ENCODE measurements around the gene CTNND2.

The CTNND2 gene

GRCh38 chr5:11361768-11362167 is 542.5 kb downstream of the CTNND2 start:
- Histone ChIP-seq H3K4me2 (ENCODE audit: low read length, poor library complexity, severe bottlenecking) (no peak overlapping the region), H3K9ac (ENCODE audit: low read length) (no peak overlapping the region), H3K4ac (ENCODE audit: low read depth in 1 of 2, low read length in 2 of 2) (no peak overlapping the region), H2BK120ac (ENCODE audit: low read depth, low read length) (no peak overlapping the region), H2AK5ac (ENCODE audit: low read length, severe bottlenecking) (no peak overlapping the region), H3K27ac (ENCODE audit: low read length, poor library complexity, severe bottlenecking) (no peak overlapping the region), H3K23ac (ENCODE audit: low read length in 2 of 2) (no peak overlapping the region), H3K36me3 (ENCODE audit: control insufficient read depth in 1 of 2, insufficient read depth in 2 of 2, low read depth in 1 of 2, low read length in 2 of 2) (no peaks in the 10 kb centered on the region), H2BK15ac (ENCODE audit: low read depth, poor library complexity, severe bottlenecking) (no peak overlapping the region), H3K79me1 (replicated peaks; ENCODE audit: low read length, poor library complexity, severe bottlenecking) (no peaks in the 10 kb centered on the region), H2BK12ac (ENCODE audit: low read length in 2 of 2) (no peak overlapping the region), H3K9me3 (ENCODE audit: control insufficient read depth, low read length) (no peaks in the 10 kb centered on the region), H4K91ac (ENCODE audit: low read length) (no peak overlapping the region), H3K18ac (ENCODE audit: low read depth in 1 of 2, low read length in 2 of 2) (no peak overlapping the region), H3K4me3 (ENCODE audit: insufficient read depth in 1 of 2, low read depth in 1 of 2, low read length in 2 of 2) (no peak overlapping the region), H4K8ac (ENCODE audit: low read length) (no peak overlapping the region), H3K4me1 (ENCODE audit: control insufficient read depth, insufficient read depth, low read depth, low read length) (no peaks in the 10 kb centered on the region), H2BK5ac (ENCODE audit: low read depth, low read length, poor library complexity, severe bottlenecking) (no peak overlapping the region), H2AFZ (ENCODE audit: low read depth, low read length) (no peak overlapping the region), H3K27me3 (ENCODE audit: control insufficient read depth in 1 of 2, insufficient read depth in 1 of 2, low read length in 2 of 2) (no peaks in the 10 kb centered on the region), H3K14ac (ENCODE audit: low read length in 2 of 2) (no peak overlapping the region)
- 73% methylated on average over 3 of the region's 4 CpGs for WGBS
- DNase-seq, result no peak

GRCh38 chr5:11357928-11358327 is 546.3 kb downstream of the CTNND2 start:
- H3K4me1 ChIP-seq (ENCODE audit: control insufficient read depth, insufficient read depth, low read depth, low read length), result no peaks in the 10 kb centered on the region
- no peak overlapping the region for H2AK5ac ChIP-seq (ENCODE audit: low read length, severe bottlenecking)
- no peak overlapping the region for H4K91ac ChIP-seq (ENCODE audit: low read length)
- no peak overlapping the region for H2BK120ac ChIP-seq (ENCODE audit: low read depth, low read length)
- H3K9ac ChIP-seq (ENCODE audit: low read length), result no peak overlapping the region
- no peaks in the 10 kb centered on the region for H3K9me3 ChIP-seq (ENCODE audit: control insufficient read depth, low read length)
- 68% methylated on average over 4 of the region's 4 CpGs for WGBS
- no peak overlapping the region for H2AFZ ChIP-seq (ENCODE audit: low read depth, low read length)
- H2BK12ac ChIP-seq (ENCODE audit: low read length in 2 of 2), result no peak overlapping the region
- no peaks in the 10 kb centered on the region for H3K36me3 ChIP-seq (ENCODE audit: control insufficient read depth in 1 of 2, insufficient read depth in 2 of 2, low read depth in 1 of 2, low read length in 2 of 2)
- DNase-seq, result no peak
- no peak overlapping the region for H3K27ac ChIP-seq (ENCODE audit: low read length, poor library complexity, severe bottlenecking)
- no peak overlapping the region for H3K18ac ChIP-seq (ENCODE audit: low read depth in 1 of 2, low read length in 2 of 2)
- H3K4me2 ChIP-seq (ENCODE audit: low read length, poor library complexity, severe bottlenecking), result no peak overlapping the region
- no peak overlapping the region for H3K4me3 ChIP-seq (ENCODE audit: insufficient read depth in 1 of 2, low read depth in 1 of 2, low read length in 2 of 2)
- H4K8ac ChIP-seq (ENCODE audit: low read length), result no peak overlapping the region
- H3K4ac ChIP-seq (ENCODE audit: low read depth in 1 of 2, low read length in 2 of 2), result no peak overlapping the region
- H3K27me3 ChIP-seq (ENCODE audit: control insufficient read depth in 1 of 2, insufficient read depth in 1 of 2, low read length in 2 of 2), result no peaks in the 10 kb centered on the region
- H2BK5ac ChIP-seq (ENCODE audit: low read depth, low read length, poor library complexity, severe bottlenecking), result no peak overlapping the region
- no peak overlapping the region for H3K14ac ChIP-seq (ENCODE audit: low read length in 2 of 2)
- no peak overlapping the region for H2BK15ac ChIP-seq (ENCODE audit: low read depth, poor library complexity, severe bottlenecking)
- no peaks in the 10 kb centered on the region for H3K79me1 ChIP-seq (replicated peaks; ENCODE audit: low read length, poor library complexity, severe bottlenecking)
- no peak overlapping the region for H3K23ac ChIP-seq (ENCODE audit: low read length in 2 of 2)

GRCh38 chr5:11355491-11355890 is 548.8 kb downstream of the CTNND2 start:
- H4K91ac ChIP-seq (ENCODE audit: low read length), result no peak overlapping the region
- no peak overlapping the region for H2AFZ ChIP-seq (ENCODE audit: low read depth, low read length)
- H3K14ac ChIP-seq (ENCODE audit: low read length in 2 of 2), result no peak overlapping the region
- no peak overlapping the region for H3K27ac ChIP-seq (ENCODE audit: low read length, poor library complexity, severe bottlenecking)
- no peaks in the 10 kb centered on the region for H3K9me3 ChIP-seq (ENCODE audit: control insufficient read depth, low read length)
- H2AK5ac ChIP-seq (ENCODE audit: low read length, severe bottlenecking), result no peak overlapping the region
- no peaks in the 10 kb centered on the region for H3K27me3 ChIP-seq (ENCODE audit: control insufficient read depth in 1 of 2, insufficient read depth in 1 of 2, low read length in 2 of 2)
- H3K4me2 ChIP-seq (ENCODE audit: low read length, poor library complexity, severe bottlenecking), result no peak overlapping the region
- no peak overlapping the region for H2BK12ac ChIP-seq (ENCODE audit: low read length in 2 of 2)
- H2BK15ac ChIP-seq (ENCODE audit: low read depth, poor library complexity, severe bottlenecking), result no peak overlapping the region
- no peaks in the 10 kb centered on the region for H3K36me3 ChIP-seq (ENCODE audit: control insufficient read depth in 1 of 2, insufficient read depth in 2 of 2, low read depth in 1 of 2, low read length in 2 of 2)
- H3K9ac ChIP-seq (ENCODE audit: low read length), result no peak overlapping the region
- H3K4me1 ChIP-seq (ENCODE audit: control insufficient read depth, insufficient read depth, low read depth, low read length), result no peaks in the 10 kb centered on the region
- H2BK120ac ChIP-seq (ENCODE audit: low read depth, low read length), result no peak overlapping the region
- H3K4ac ChIP-seq (ENCODE audit: low read depth in 1 of 2, low read length in 2 of 2), result no peak overlapping the region
- H3K23ac ChIP-seq (ENCODE audit: low read length in 2 of 2), result no peak overlapping the region
- H3K79me1 ChIP-seq (replicated peaks; ENCODE audit: low read length, poor library complexity, severe bottlenecking), result no peaks in the 10 kb centered on the region
- H4K8ac ChIP-seq (ENCODE audit: low read length), result no peak overlapping the region
- no peak overlapping the region for H3K18ac ChIP-seq (ENCODE audit: low read depth in 1 of 2, low read length in 2 of 2)
- no peak overlapping the region for H3K4me3 ChIP-seq (ENCODE audit: insufficient read depth in 1 of 2, low read depth in 1 of 2, low read length in 2 of 2)
- no peak overlapping the region for H2BK5ac ChIP-seq (ENCODE audit: low read depth, low read length, poor library complexity, severe bottlenecking)
- DNase-seq, result no peak

GRCh38 chr5:11346336-11346735 is 557.9 kb downstream of the CTNND2 start:
- Histone ChIP-seq H3K14ac (ENCODE audit: low read length in 2 of 2) (no peak overlapping the region), H3K27ac (ENCODE audit: low read length, poor library complexity, severe bottlenecking) (no peak overlapping the region), H3K18ac (ENCODE audit: low read depth in 1 of 2, low read length in 2 of 2) (no peak overlapping the region), H3K4ac (ENCODE audit: low read depth in 1 of 2, low read length in 2 of 2) (no peak overlapping the region), H4K8ac (ENCODE audit: low read length) (no peak overlapping the region), H3K4me1 (ENCODE audit: control insufficient read depth, insufficient read depth, low read depth, low read length) (no peaks in the 10 kb centered on the region), H2AK5ac (ENCODE audit: low read length, severe bottlenecking) (no peak overlapping the region), H3K9ac (ENCODE audit: low read length) (no peak overlapping the region), H3K9me3 (ENCODE audit: control insufficient read depth, low read length) (no peaks in the 10 kb centered on the region), H2BK15ac (ENCODE audit: low read depth, poor library complexity, severe bottlenecking) (no peak overlapping the region), H2BK120ac (ENCODE audit: low read depth, low read length) (no peak overlapping the region), H4K91ac (ENCODE audit: low read length) (no peak overlapping the region), H3K79me1 (replicated peaks; ENCODE audit: low read length, poor library complexity, severe bottlenecking) (no peaks in the 10 kb centered on the region), H3K27me3 (ENCODE audit: control insufficient read depth in 1 of 2, insufficient read depth in 1 of 2, low read length in 2 of 2) (no peaks in the 10 kb centered on the region), H3K23ac (ENCODE audit: low read length in 2 of 2) (no peak overlapping the region), H2BK12ac (ENCODE audit: low read length in 2 of 2) (no peak overlapping the region), H3K4me2 (ENCODE audit: low read length, poor library complexity, severe bottlenecking) (no peak overlapping the region), H3K4me3 (ENCODE audit: insufficient read depth in 1 of 2, low read depth in 1 of 2, low read length in 2 of 2) (no peak overlapping the region), H2AFZ (ENCODE audit: low read depth, low read length) (no peak overlapping the region), H2BK5ac (ENCODE audit: low read depth, low read length, poor library complexity, severe bottlenecking) (no peak overlapping the region), H3K36me3 (ENCODE audit: control insufficient read depth in 1 of 2, insufficient read depth in 2 of 2, low read depth in 1 of 2, low read length in 2 of 2) (no peaks in the 10 kb centered on the region)
- DNase-seq, result no peak
- WGBS, result 69% methylated on average over 16 of the region's 16 CpGs
